GM13976 (cell line): Measurements from ENCODE around the gene RASGRF1.
A peak's percentile ranks its signal among the peaks of the same experiment; 100 is the strongest.

Experiments used
- DNase-seq: peaks from one replicate; pipeline ENCODE4 v3.0.0; 2012; ENCODE audit warnings: low spot score
- in situ Hi-C: fragments of 300-500 bp; cut with MboI; formaldehyde crosslinking; loops from one replicate; pipeline ENCODE4 v1.12.0; 2022; ENCODE audit warnings: low sequenced_read_pairs, mixed read lengths, inconsistent platforms; ENCODE audit not compliant: unreplicated experiment
- TF ChIP-seq, protein P1 (sequence below): IDR thresholded peaks from 2 replicates; pipeline ENCODE4 v1.5.1; 2012; ENCODE audit warnings: borderline replicate concordance, mild to moderate bottlenecking; ENCODE audit not compliant: insufficient read depth; ENCODE audit errors: extremely low read depth, missing control alignments, control extremely low read depth

Gene RASGRF1

DNA sequence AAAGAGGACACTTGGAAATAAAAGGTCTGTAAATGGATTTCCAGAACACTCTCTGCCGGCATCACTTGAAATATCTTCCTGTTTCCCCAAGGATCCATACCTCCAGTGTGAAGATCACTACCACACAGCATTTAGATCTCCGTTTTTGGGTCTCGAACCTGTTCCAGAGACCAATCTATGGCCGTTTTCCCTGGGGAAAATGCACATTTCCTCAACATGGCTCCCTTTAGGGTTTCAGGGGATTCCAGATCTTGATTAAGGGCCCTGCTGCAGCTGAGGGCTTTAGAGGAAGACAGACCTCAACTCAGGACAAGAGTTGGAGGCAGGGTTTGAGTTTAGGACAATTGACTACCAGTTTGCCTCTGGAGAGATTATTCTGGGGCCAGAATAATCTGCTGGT, 147.8 kb downstream of the RASGRF1 start:
- in situ Hi-C loops: no loop called here
- no peak for DNase-seq
- TF ChIP-seq, protein P1, sequence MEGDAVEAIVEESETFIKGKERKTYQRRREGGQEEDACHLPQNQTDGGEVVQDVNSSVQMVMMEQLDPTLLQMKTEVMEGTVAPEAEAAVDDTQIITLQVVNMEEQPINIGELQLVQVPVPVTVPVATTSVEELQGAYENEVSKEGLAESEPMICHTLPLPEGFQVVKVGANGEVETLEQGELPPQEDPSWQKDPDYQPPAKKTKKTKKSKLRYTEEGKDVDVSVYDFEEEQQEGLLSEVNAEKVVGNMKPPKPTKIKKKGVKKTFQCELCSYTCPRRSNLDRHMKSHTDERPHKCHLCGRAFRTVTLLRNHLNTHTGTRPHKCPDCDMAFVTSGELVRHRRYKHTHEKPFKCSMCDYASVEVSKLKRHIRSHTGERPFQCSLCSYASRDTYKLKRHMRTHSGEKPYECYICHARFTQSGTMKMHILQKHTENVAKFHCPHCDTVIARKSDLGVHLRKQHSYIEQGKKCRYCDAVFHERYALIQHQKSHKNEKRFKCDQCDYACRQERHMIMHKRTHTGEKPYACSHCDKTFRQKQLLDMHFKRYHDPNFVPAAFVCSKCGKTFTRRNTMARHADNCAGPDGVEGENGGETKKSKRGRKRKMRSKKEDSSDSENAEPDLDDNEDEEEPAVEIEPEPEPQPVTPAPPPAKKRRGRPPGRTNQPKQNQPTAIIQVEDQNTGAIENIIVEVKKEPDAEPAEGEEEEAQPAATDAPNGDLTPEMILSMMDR: no peak

DNA sequence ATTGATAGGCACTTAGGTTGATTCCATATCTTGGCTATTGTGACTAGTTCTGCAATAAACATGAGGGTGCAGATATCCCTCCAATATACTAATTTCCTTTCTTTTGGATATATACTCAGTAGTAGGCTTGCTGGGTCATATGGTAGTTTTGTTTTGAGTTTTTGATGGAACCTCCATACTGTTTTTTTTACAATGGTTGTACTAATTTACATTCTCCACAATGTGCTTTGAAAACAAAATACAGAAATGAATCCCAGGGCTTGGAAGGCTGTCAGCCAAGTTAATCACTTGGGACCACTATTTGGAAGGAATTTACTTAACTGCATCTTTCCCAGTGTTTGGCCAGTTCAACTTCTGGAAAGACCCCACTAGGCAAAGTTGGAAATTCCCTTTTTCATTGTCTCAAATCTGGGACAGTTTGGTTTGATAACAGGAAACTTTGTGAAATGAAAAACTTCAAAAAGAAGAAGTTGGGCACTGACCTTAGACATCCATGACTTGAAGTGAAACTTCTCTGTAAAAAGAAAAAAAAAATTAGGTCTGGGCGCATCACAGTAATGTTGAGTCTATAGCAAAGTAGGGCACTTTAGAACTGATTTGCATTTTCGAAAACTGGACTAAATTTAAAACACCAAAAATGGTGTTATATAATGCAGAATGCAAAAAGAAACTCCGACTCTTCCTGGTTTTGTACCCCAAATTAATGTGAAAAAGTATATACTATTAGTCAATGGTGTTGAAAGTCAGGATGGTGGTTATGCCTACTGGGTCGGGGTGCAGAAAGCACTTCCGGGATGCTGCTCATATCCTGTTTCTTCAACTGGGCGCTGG, 151.7 kb downstream of the RASGRF1 start:
- in situ Hi-C loops: no loop called here
- peak; percentile 69 for DNase-seq
- TF ChIP-seq, protein P1: no peak

DNA sequence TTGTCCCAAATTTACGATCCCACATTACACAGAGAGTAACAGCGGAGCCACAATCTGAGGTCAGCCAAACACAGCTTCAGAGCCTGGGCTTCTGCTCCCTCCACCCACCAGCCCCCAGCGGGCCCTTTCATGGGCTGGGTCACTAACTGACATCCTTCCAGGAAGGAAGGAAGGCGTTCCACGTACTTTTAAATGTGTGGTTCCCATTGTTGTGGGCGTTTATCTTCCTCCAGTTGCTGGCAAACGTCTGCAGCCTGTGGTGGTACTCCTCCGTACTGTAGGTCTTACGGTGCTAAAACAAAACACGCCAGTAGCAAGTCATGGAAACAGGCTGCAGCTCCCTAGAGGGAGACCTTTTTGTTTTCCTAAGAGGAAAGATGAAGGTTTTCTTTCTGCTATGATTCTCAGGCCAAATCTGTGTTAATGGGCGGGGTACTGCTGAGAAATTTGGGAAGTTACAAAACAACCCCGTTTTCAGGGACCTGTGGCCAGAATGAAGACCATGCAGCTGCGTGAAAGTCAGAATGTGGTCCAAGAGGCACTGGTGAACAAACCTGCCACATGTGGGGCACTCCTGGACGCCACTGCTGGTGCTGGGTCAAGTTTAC, 153.3 kb downstream of the RASGRF1 start:
- in situ Hi-C loops: no loop called here
- TF ChIP-seq, protein P1: no peak

DNA sequence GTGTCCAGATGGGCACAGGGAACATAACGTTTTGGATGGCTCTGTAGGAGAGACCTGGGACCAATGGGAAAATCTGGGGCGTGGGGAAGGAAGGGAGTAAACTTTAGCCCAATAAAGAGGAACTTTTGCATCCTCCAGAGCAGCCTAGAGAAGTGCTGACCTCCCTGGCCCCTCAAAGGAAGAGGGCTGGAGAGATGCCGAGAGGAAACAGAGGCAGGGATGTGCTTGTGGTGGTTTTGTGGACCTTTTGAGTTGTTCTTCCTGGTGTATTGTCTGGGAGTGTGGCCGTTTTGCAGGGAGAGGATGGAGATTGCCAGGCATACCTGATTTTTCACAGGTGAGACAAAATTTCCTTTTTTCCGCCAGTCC, 155.9 kb downstream of the RASGRF1 start:
- in situ Hi-C loops: no loop called here
- TF ChIP-seq, protein P1: no peak
- no peak for DNase-seq

More for the DNA sequence above, 153.3 kb downstream of the RASGRF1 start:
- no peak for DNase-seq

DNA sequence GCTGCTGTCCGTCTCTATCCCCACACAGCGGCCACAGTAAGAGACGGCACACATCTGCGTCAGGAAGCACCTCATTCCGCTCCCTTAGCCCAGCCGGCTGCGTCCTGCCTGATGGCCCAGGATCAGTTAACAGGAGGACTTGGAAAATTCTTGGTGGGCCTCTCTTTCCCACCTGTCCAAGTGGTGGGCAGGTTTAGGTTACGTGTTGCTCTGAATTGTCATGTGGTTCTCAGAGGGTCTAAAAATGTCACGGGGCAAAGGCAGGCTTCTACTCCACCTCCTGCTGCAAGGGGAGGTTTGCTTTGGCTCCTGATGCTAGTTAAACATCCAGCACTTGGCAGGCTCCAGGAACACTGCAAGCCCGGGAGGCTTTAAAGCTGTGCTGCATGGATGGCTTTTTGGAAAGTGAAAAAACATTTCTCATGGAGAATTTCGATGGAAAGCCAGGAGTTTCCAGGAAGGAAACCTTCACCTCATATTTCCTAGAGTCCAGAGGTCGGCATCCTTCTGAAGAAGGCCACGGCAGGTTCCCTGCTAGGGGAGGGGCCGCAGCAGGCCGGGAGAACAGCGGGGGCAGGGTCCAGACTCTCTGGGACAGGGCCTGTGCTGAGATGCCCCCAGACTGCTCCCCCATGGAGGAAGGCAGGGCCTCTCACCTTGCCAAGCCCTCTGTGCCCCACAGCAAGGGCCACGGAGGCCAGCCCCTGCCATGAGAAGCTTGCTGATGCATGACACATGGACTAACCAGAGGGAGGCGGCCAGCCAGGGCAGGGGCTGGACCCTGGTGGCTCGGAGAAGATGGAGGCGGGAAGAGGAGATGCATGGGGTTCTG, 156.5 kb downstream of the RASGRF1 start:
- in situ Hi-C loops: no loop called here
- DNase-seq: no peak
- TF ChIP-seq, protein P1: no peak

DNA sequence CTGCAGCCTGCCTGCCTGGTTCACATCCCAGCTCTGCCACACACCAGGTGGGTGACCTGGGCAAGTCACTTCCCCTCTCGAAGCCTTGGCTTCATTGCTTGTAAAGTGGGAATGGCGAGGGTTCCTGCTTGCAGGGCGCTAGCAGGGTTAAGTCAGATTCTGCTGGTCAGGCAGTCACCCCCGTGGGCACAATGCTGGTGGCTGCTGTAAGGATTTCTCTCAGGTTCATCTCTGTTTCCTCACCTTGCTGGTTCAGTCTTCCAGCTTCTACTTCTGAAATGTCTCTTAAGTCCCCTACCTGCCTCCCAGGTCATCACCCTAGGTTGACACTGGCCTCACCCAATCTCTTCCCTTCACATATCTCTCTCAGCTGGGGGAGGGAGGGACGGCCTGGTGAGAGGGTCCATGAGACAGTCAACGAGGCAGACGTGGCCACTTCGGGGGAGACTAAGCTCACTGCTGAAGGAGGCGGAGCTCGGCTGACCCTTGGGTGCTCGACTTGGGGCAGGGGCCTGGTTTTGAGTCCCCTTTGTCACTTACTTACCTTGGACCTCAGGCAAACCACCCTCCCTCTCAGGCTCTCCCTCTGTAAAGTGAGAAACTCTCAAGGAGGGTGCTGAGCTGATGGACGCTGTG, 157.3 kb downstream of the RASGRF1 start:
- in situ Hi-C loops: no loop called here
- TF ChIP-seq, protein P1: no peak
- no peak for DNase-seq
